GM23248 (cell line): ENCODE measurements around the gene CDH22.

ENCODE experiments used
- EZH2 ChIP-seq: fragments of 200-600 bp; sonication (generic); IDR thresholded peaks from 2 replicates; pipeline ENCODE4 v1.6.1; 2018; ENCODE audit warnings: antibody characterized with exemption, mild to moderate bottlenecking; ENCODE audit not compliant: insufficient read depth, poor library complexity, severe bottlenecking
- EZH2phosphoT487 ChIP-seq: fragments of 200-600 bp; sonication (generic); IDR thresholded peaks from 2 replicates; pipeline ENCODE4 v1.6.1; 2018; ENCODE audit warnings: antibody characterized with exemption, moderate library complexity, mild to moderate bottlenecking, low read depth; ENCODE audit not compliant: insufficient read depth

GRCh38 chr20:46199198-46199597 lies 109.1 kb downstream of the CDH22 start:
- TF ChIP-seq EZH2, result no peak
- TF ChIP-seq EZH2phosphoT487, result no peak
